Stomach (tissue), 4 donors: ENCODE data around the gene ULBP1.

Experiments used
- CTCF ChIP-seq, 7 experiments: fragments of 450-650 bp in 4 of 7; fragments of 200-600 bp in 3 of 7; sonication (generic) in 3 of 7; IDR thresholded peaks; one replicate each; pipeline ENCODE4 v1.5.1; 2016 to 2019; ENCODE audit warnings: antibody characterized with exemption in 7 of 7, control low read depth in 2 of 7, mild to moderate bottlenecking in 1 of 7
- EP300 ChIP-seq: sonication (generic); formaldehyde crosslinking; IDR thresholded peaks from one replicate; pipeline ENCODE4 v1.6.1; 2017; ENCODE audit warnings: antibody characterized with exemption
- POLR2A ChIP-seq, 4 donors: fragments of 450-650 bp; IDR thresholded peaks; one replicate each; pipeline ENCODE4 v1.6.1; 2016; ENCODE audit warnings: antibody characterized with exemption in 4 of 4, control low read depth in 2 of 4, mild to moderate bottlenecking in 1 of 4, moderate library complexity in 1 of 4
- POLR2AphosphoS5 ChIP-seq, 3 donors: sonication (generic); formaldehyde crosslinking; IDR thresholded peaks; one replicate each; pipeline ENCODE4 v1.6.1; 2016; ENCODE audit warnings: antibody characterized with exemption in 3 of 3

- no peak for TF ChIP-seq CTCF (IDR thresholded peaks at IDR 0.05)
- TF ChIP-seq POLR2A (IDR thresholded peaks at IDR 0.05) = no peak
- TF ChIP-seq POLR2AphosphoS5 (IDR thresholded peaks at IDR 0.05) = no peak
- TF ChIP-seq EP300 = no peak
These were observed 1.9 kb upstream of the ULBP1 start for GRCh38 chr6:149961728-149962425.
